B cell (primary cell): ENCODE results near the gene DNAH10. TPM values are rescaled to one million over a fixed set of nuclear protein-coding genes. Genes with fewer than 3 reads are reported as not detected.

Source experiments
- ATAC-seq: fragments of 200-7000 bp; cut with Tn5 transposase; one replicate; pipeline ENCODE4 v1.10.0; 2021; ENCODE audit warnings: low read depth, mild to moderate bottlenecking, moderate number of reproducible peaks, moderate library complexity
- CTCF ChIA-PET: fragments of 350-600 bp; sonication (Branson Sonifier 250); formaldehyde crosslinking; loops from one replicate; lab custom pipeline; 2021; ENCODE audit warnings: antibody characterized with exemption, inconsistent platforms; lab: Charles Lee
- POLR2A ChIA-PET: fragments of 350-600 bp; sonication (Branson Sonifier 250); formaldehyde crosslinking; loops from one replicate; lab custom pipeline; 2021; ENCODE audit warnings: antibody characterized with exemption; lab: Charles Lee
- DNase-seq: peaks from one replicate; pipeline ENCODE4 v3.0.0; 2013
- H2AFZ ChIP-seq: 2 replicates; pipeline ENCODE4 v1.6.1; 2012; ENCODE audit warnings: mild to moderate bottlenecking, low read depth, low read length; ENCODE audit not compliant: insufficient read depth, poor library complexity, severe bottlenecking
- H3K27ac ChIP-seq, 2 donors: 1 replicate in 1 of 2; 2 replicates in 1 of 2; pipeline ENCODE4 v1.5.1; 2012 to 2013; ENCODE audit warnings: low read length in 2 of 2, mild to moderate bottlenecking in 2 of 2, moderate library complexity in 1 of 2
- H3K27me3 ChIP-seq, 4 experiments: fragments of 200-600 bp in 1 of 4; sonication (generic) in 1 of 4; replicated peaks in 1 of 4; 1 replicate in 2 of 4; 2 replicates in 2 of 4; pipeline versions ENCODE4 v1.6.1 to v1.7.0; 2013 to 2016; ENCODE audit warnings: low read length in 3 of 4, mild to moderate bottlenecking in 2 of 4, mixed read lengths in 1 of 4, moderate library complexity in 1 of 4; ENCODE audit not compliant: insufficient read depth in 4 of 4, control insufficient read depth in 3 of 4; ENCODE audit errors: control extremely low read depth in 1 of 4
- H3K36me3 ChIP-seq, 2 experiments: replicated peaks in 1 of 2; 1 replicate in 1 of 2; 2 replicates in 1 of 2; pipeline versions ENCODE4 v1.6.1 to v1.7.1; 2013; ENCODE audit warnings: low read length in 1 of 2; ENCODE audit not compliant: insufficient read depth in 2 of 2, control insufficient read depth in 1 of 2; ENCODE audit errors: control extremely low read depth in 1 of 2, extremely low read depth in 1 of 2
- H3K4me1 ChIP-seq, 2 donors: fragments of 200-600 bp in 1 of 2; sonication (generic) in 1 of 2; 1 replicate in 1 of 2; 2 replicates in 1 of 2; pipeline versions ENCODE4 v1.5.1 to v1.6.1; 2013 to 2017; ENCODE audit warnings: low read length in 2 of 2; ENCODE audit not compliant: control insufficient read depth in 2 of 2, insufficient read depth in 2 of 2
- H3K4me2 ChIP-seq: replicated peaks from 2 replicates; pipeline ENCODE3; 2012; ENCODE audit warnings: mild to moderate bottlenecking, low read depth, low read length; ENCODE audit not compliant: poor library complexity, severe bottlenecking
- H3K4me3 ChIP-seq, 5 experiments: fragments of 200-600 bp in 1 of 5; sonication (generic) in 1 of 5; 1 replicate in 3 of 5; 2 replicates in 2 of 5; pipeline versions ENCODE4 v1.5.1 to v1.7.0; 2011 to 2016; ENCODE audit warnings: low read length in 4 of 5, mild to moderate bottlenecking in 4 of 5, low read depth in 2 of 5, control low read depth in 1 of 5, moderate library complexity in 1 of 5; ENCODE audit not compliant: insufficient read depth in 1 of 5; ENCODE audit errors: control extremely low read depth in 1 of 5, extremely low read depth in 1 of 5
- H3K79me2 ChIP-seq: fragments of 200-600 bp; sonication (generic); one replicate; pipeline ENCODE4 v1.6.0; 2016; ENCODE audit warnings: low read length; ENCODE audit not compliant: control insufficient read depth, insufficient read depth
- H3K9ac ChIP-seq: fragments of 200-600 bp; sonication (generic); 2 replicates; pipeline ENCODE4 v1.6.1; 2017; ENCODE audit warnings: mild to moderate bottlenecking, low read length, moderate library complexity
- H3K9me3 ChIP-seq, 3 donors: one replicate each; pipeline versions ENCODE4 v1.6.1 to v1.7.1; 2013; ENCODE audit warnings: low read length in 2 of 3; ENCODE audit not compliant: control insufficient read depth in 2 of 3, insufficient read depth in 1 of 3; ENCODE audit errors: control extremely low read depth in 1 of 3
- H4K20me1 ChIP-seq: 2 replicates; pipeline ENCODE4 v1.6.0; 2012; ENCODE audit warnings: mild to moderate bottlenecking, low read length; ENCODE audit not compliant: insufficient read depth, control insufficient read depth, poor library complexity, severe bottlenecking
- H3K27ac Mint-ChIP-seq: one replicate; pipeline ENCODE4 v1.8.0; 2021; ENCODE audit warnings: mixed read lengths
- H3K27me3 Mint-ChIP-seq: one replicate; pipeline ENCODE4 v1.8.0; 2021; ENCODE audit warnings: mixed read lengths
- H3K4me1 Mint-ChIP-seq: one replicate; pipeline ENCODE4 v1.8.0; 2021; ENCODE audit warnings: mixed read lengths
- H3K4me3 Mint-ChIP-seq: one replicate; pipeline ENCODE4 v1.8.0; 2021; ENCODE audit warnings: mixed read lengths
- H3K9me3 Mint-ChIP-seq: one replicate; pipeline ENCODE4 v1.8.0; 2022; ENCODE audit warnings: mixed read lengths; ENCODE audit not compliant: insufficient read depth
- EZH2 ChIP-seq: IDR thresholded peaks from 2 replicates; pipeline ENCODE4 v1.6.1; 2012; ENCODE audit warnings: borderline replicate concordance, low read depth, mild to moderate bottlenecking, moderate library complexity, low read length; ENCODE audit not compliant: insufficient read depth, poor library complexity, severe bottlenecking
- WGBS: methylation state at CpG from one replicate; pipeline ENCODE4 v1.1.5; 2013; ENCODE audit warnings: missing lambda C conversion rate; ENCODE audit not compliant: insufficient coverage; 5-methylcytosine and 5-hydroxymethylcytosine counted together
- intact Hi-C: fragments of 100-400 bp; cut with micrococcal nuclease; formaldehyde crosslinking; loops from one replicate; pipeline ENCODE4 v1.10.0; 2022
- polyA plus RNA-seq: library from polyadenylated mRNA; depleted of rRNA; stranded (reverse); fragments of >200 nt; gene quantifications from 2 replicates; pipeline ENCODE4 v1.2.3, GENCODE V29; 2012
- total RNA-seq, 2 donors: library from RNA; stranded (reverse); fragments of 120-200 nt in 1 of 2; gene quantifications; 1 replicate in 1 of 2; 2 replicates in 1 of 2; pipeline versions ENCODE4 v1.2.3 to v1.2.4, GENCODE V29; 2013 to 2022
- TF ChIP-seq, protein P1 (sequence below): fragments of 200-600 bp; IDR thresholded peaks from one replicate; pipeline ENCODE4 v1.8.0; 2022; ENCODE audit warnings: antibody characterized with exemption, mild to moderate bottlenecking

The DNAH10 gene
- total and polyA plus RNA-seq, 2 donors (not counting 1 experiment from before 2014, with no cell fraction given) = 0.24 to 0.99 TPM

- no peak overlapping the region for H3K27ac Mint-ChIP-seq
- DNase-seq = no peak
- H3K9me3 ChIP-seq = peaks cover 0 to 12% (median 2%) of the 10 kb centered on the region in 3 donors
- H3K4me1 Mint-ChIP-seq = no peaks in the 10 kb centered on the region
- H3K4me2 ChIP-seq = no peak overlapping the region
- no peak overlapping the region for H3K9ac ChIP-seq
- POLR2A ChIA-PET = no interaction called here
- peaks cover 2% of the 10 kb centered on the region for H3K9me3 Mint-ChIP-seq
- peaks cover 7 to 37% of the 10 kb centered on the region in 2 experiments for H3K36me3 ChIP-seq
- no peaks in the 10 kb centered on the region for H3K27me3 Mint-ChIP-seq
- H3K27me3 ChIP-seq = no peaks in the 10 kb centered on the region
- H3K4me1 ChIP-seq = no peaks in the 10 kb centered on the region
- CTCF ChIA-PET = no interaction called here
- H3K4me3 ChIP-seq = no peak overlapping the region
- TF ChIP-seq, protein P1, sequence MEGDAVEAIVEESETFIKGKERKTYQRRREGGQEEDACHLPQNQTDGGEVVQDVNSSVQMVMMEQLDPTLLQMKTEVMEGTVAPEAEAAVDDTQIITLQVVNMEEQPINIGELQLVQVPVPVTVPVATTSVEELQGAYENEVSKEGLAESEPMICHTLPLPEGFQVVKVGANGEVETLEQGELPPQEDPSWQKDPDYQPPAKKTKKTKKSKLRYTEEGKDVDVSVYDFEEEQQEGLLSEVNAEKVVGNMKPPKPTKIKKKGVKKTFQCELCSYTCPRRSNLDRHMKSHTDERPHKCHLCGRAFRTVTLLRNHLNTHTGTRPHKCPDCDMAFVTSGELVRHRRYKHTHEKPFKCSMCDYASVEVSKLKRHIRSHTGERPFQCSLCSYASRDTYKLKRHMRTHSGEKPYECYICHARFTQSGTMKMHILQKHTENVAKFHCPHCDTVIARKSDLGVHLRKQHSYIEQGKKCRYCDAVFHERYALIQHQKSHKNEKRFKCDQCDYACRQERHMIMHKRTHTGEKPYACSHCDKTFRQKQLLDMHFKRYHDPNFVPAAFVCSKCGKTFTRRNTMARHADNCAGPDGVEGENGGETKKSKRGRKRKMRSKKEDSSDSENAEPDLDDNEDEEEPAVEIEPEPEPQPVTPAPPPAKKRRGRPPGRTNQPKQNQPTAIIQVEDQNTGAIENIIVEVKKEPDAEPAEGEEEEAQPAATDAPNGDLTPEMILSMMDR = no peak
- no peak for TF ChIP-seq EZH2
- peaks cover 6% of the 10 kb centered on the region for H4K20me1 ChIP-seq
- no peak overlapping the region for H2AFZ ChIP-seq
- peaks cover 2% of the 10 kb centered on the region for H3K79me2 ChIP-seq
- intact Hi-C loops = no loop called here
- WGBS = 90% methylated on average over 22 of the region's 25 CpGs
- H3K4me3 Mint-ChIP-seq = no peak overlapping the region
- ATAC-seq = no peak
- H3K27ac ChIP-seq = no peak overlapping the region
Observed at GRCh38 chr12:123945287-123946151, 183.4 kb downstream of the DNAH10 start.

DNA sequence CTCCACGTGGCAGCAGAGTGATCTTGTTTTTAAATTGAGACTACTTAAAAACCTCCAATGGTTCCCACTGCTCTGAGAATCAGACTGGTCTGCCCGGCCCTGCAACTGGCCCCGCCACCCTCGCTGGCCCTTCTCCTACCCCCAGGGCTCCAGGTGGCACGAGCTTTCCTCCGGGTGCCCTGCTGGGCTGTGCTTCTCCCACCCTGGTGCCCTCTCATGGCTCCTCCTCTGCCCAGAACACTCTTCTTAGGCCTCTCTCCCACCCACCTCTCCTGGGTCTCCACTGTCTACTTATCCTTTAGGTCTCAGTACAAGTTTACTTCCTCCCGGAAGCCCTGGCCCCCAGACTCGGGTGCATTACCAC is 184.0 kb downstream of the DNAH10 start:
- DNase-seq = no peak
- peaks cover 6% of the 10 kb centered on the region for H4K20me1 ChIP-seq
- H3K27ac Mint-ChIP-seq = no peak overlapping the region
- CTCF ChIA-PET = no interaction called here
- H3K4me1 Mint-ChIP-seq = no peaks in the 10 kb centered on the region
- POLR2A ChIA-PET = no interaction called here
- H3K9me3 ChIP-seq = peaks cover 0 to 12% (median 2%) of the 10 kb centered on the region in 3 donors
- intact Hi-C loops = no loop called here
- WGBS = 78% methylated on average over 7 of the region's 8 CpGs
- H3K27me3 ChIP-seq = no peaks in the 10 kb centered on the region
- H3K9me3 Mint-ChIP-seq = peaks cover 2% of the 10 kb centered on the region
- TF ChIP-seq, protein P1 = no peak
- TF ChIP-seq EZH2 = no peak
- peaks cover 7 to 37% of the 10 kb centered on the region in 2 experiments for H3K36me3 ChIP-seq
- H3K27me3 Mint-ChIP-seq = no peaks in the 10 kb centered on the region
- no peak overlapping the region for H3K27ac ChIP-seq
- no peak overlapping the region for H3K4me3 ChIP-seq
- H3K4me3 Mint-ChIP-seq = no peak overlapping the region
- no peaks in the 10 kb centered on the region for H3K4me1 ChIP-seq
- peaks cover 8% of the 10 kb centered on the region for H3K79me2 ChIP-seq
- no peak overlapping the region for H2AFZ ChIP-seq
- no peak for ATAC-seq
- H3K4me2 ChIP-seq = no peak overlapping the region
- H3K9ac ChIP-seq = no peak overlapping the region
